Measurements from ENCODE around the gene VPS26A. TPM values are rescaled to one million over a fixed set of nuclear protein-coding genes. Genes with fewer than 3 reads are reported as not detected.

Gene VPS26A
- polyA plus RNA-seq, 3 donors = 10.1 to 58.3 (median 42.1) TPM

GRCh38 chr10:69125554-69125953 lies 1.6 kb downstream of the VPS26A start:
- Mint-ChIP-seq H3K4me1 (peaks cover 29% of the 10 kb centered on the region), H3K27ac (peak overlapping the region in 1 of 7 donors; percentile 97), H3K9me3 (peaks cover 0 to 2% (median 0%) of the 10 kb centered on the region in 7 donors), H3K27me3 (ENCODE audit: low read depth in 3 of 3) (no peaks in the 10 kb centered on the region), H3K36me3 (peaks cover 0 to 2% of the 10 kb centered on the region in 2 donors), H3K4me3 (peak overlapping the region in 1 of 2 donors; percentile 88)
- Histone ChIP-seq H3K79me2 (ENCODE audit: insufficient read depth, low read length) (peaks cover 66% of the 10 kb centered on the region), H2AFZ (ENCODE audit: insufficient read depth, low read depth, low read length, poor library complexity, severe bottlenecking) (no peak overlapping the region), H3K27ac (ENCODE audit: low read depth in 1 of 2, low read length in 2 of 2) (no peak overlapping the region), H3K4me1 (ENCODE audit: control insufficient read depth in 1 of 2, insufficient read depth in 2 of 2, low read length in 2 of 2) (peaks cover 26 to 27% of the 10 kb centered on the region in 2 donors), H3K4me2 (replicated peaks; ENCODE audit: extremely low read depth, low read length, poor library complexity, severe bottlenecking) (peak overlapping the region; percentile 91), H3K36me3 (replicated peaks in 1 of 2; ENCODE audit: control insufficient read depth in 1 of 2, insufficient read depth in 2 of 2, low read length in 2 of 2) (no peaks in the 10 kb centered on the region), H3K27me3 (ENCODE audit: control insufficient read depth in 2 of 2, insufficient read depth in 2 of 2, low read length in 2 of 2) (no peaks in the 10 kb centered on the region), H4K20me1 (ENCODE audit: insufficient read depth, low read length) (peaks cover 48% of the 10 kb centered on the region), H3K4me3 (replicated peaks in 1 of 3; ENCODE audit: low read depth in 2 of 3, low read length in 3 of 3) (peak overlapping the region in 1 of 3 experiments; percentile 94), H3K9me3 (replicated peaks in 1 of 2; ENCODE audit: control insufficient read depth in 1 of 2, insufficient read depth in 1 of 2, low read length in 2 of 2) (no peaks in the 10 kb centered on the region), H3K9ac (ENCODE audit: insufficient read depth, low read length, poor library complexity, severe bottlenecking) (peak overlapping the region; percentile 90)
- WGBS (ENCODE audit: insufficient coverage) = no CpG with 5 or more reads among the region's 1 CpG
- intact Hi-C loops (cut with micrococcal nuclease) = loop anchor here in 1 of 2 donors (10.0 kb wide), 2 partner anchors 49 to 141 kb away; partner anchors contain the start of gene KIFBP
- DNase-seq = no peak
- no peak for TF ChIP-seq CTCF (IDR thresholded peaks at IDR 0.05)

GRCh38 chr10:69130251-69130650 lies 6.3 kb downstream of the VPS26A start:
- H3K4me1 Mint-ChIP-seq = peaks cover 21% of the 10 kb centered on the region

More at GRCh38 chr10:69130251-69130650, 6.3 kb downstream of the VPS26A start:
- H4K20me1 ChIP-seq (ENCODE audit: insufficient read depth, low read length) = peaks cover 90% of the 10 kb centered on the region
- no peak overlapping the region for H3K4me2 ChIP-seq (replicated peaks; ENCODE audit: extremely low read depth, low read length, poor library complexity, severe bottlenecking)
- Mint-ChIP-seq H3K4me3 (no peak overlapping the region), H3K27me3 (ENCODE audit: low read depth in 3 of 3) (peaks cover 0 to 2% (median 0%) of the 10 kb centered on the region in 3 donors), H3K27ac (peak overlapping the region in 2 of 7 donors; percentile 27 to 60), H3K36me3 (peaks cover 32 to 34% of the 10 kb centered on the region in 2 donors), H3K9me3 (peaks cover 0 to 2% (median 0%) of the 10 kb centered on the region in 7 donors)
- no peak for TF ChIP-seq CTCF (IDR thresholded peaks at IDR 0.05)
- peak overlapping the region in 1 of 2 donors; percentile 46 for H3K27ac ChIP-seq (ENCODE audit: low read depth in 1 of 2, low read length in 2 of 2)
- whole genome bisulfite sequencing (ENCODE audit: insufficient coverage) = no CpG with 5 or more reads among the region's 2 CpGs
- peaks cover 7 to 12% of the 10 kb centered on the region in 2 donors for H3K4me1 ChIP-seq (ENCODE audit: control insufficient read depth in 1 of 2, insufficient read depth in 2 of 2, low read length in 2 of 2)
- H3K4me3 ChIP-seq (replicated peaks in 1 of 3; ENCODE audit: low read depth in 2 of 3, low read length in 3 of 3) = no peak overlapping the region
- H3K9me3 ChIP-seq (replicated peaks in 1 of 2; ENCODE audit: control insufficient read depth in 1 of 2, insufficient read depth in 1 of 2, low read length in 2 of 2) = no peaks in the 10 kb centered on the region
- H3K36me3 ChIP-seq (replicated peaks in 1 of 2; ENCODE audit: control insufficient read depth in 1 of 2, insufficient read depth in 2 of 2, low read length in 2 of 2) = peaks cover 28 to 31% of the 10 kb centered on the region in 2 donors
- no peaks in the 10 kb centered on the region for H3K27me3 ChIP-seq (ENCODE audit: control insufficient read depth in 2 of 2, insufficient read depth in 2 of 2, low read length in 2 of 2)
- no peak overlapping the region for H3K9ac ChIP-seq (ENCODE audit: insufficient read depth, low read length, poor library complexity, severe bottlenecking)
- DNase-seq = no peak
- H2AFZ ChIP-seq (ENCODE audit: insufficient read depth, low read depth, low read length, poor library complexity, severe bottlenecking) = no peak overlapping the region
- intact Hi-C loops (cut with micrococcal nuclease) = no loop called here
- peaks cover 100% of the 10 kb centered on the region for H3K79me2 ChIP-seq (ENCODE audit: insufficient read depth, low read length)
